GM19455 (cell line): Measurements from ENCODE around the gene THADA.
"Not testable (repeated sequence)": the region's sequence is repeated elsewhere in the genome, so short reads cannot be mapped to it uniquely, and the experiment has no call there.

Source experiments
- ATAC-seq: cut with Tn5 transposase; IDR thresholded peaks from one replicate; pipeline ENCODE4 v1.9.1; 2021; ENCODE audit not compliant: unreplicated experiment

THADA gene

DNA sequence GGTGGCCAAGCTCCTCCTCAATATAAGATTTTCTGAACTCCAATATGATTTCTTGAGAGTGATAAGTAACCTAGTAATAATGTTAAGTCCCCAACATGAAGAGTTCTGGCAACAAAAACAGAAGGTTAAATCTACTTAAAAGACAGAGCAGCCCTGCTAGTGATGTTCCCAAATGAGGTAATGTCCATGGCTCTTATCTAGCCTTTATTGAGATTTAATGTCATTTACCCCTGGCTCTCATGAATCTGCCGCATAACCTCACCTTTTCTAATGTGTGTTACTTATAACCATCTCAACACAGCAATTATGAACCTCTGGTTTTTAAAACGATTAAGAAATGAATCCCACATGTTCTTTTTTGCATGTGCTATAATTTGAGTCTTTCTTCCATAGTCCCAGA lies 201.9 kb downstream of the THADA start:
- ATAC-seq = no peak

DNA sequence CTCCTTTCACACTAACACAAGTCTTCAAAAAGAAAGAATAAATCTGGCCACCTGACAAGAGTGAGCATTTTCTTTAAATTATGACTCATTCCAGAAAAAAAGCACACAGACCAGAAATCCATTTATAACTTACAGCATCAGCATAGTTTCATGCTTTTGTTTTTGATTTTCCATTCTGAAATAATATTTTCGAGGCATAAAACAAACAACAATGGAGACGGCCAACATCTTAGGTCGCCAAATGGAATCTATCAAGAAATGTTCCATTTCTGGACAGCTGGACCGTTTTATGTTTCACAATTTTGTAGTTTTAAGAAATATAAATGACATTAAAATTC lies 204.0 kb downstream of the THADA start:
- no peak for ATAC-seq

DNA sequence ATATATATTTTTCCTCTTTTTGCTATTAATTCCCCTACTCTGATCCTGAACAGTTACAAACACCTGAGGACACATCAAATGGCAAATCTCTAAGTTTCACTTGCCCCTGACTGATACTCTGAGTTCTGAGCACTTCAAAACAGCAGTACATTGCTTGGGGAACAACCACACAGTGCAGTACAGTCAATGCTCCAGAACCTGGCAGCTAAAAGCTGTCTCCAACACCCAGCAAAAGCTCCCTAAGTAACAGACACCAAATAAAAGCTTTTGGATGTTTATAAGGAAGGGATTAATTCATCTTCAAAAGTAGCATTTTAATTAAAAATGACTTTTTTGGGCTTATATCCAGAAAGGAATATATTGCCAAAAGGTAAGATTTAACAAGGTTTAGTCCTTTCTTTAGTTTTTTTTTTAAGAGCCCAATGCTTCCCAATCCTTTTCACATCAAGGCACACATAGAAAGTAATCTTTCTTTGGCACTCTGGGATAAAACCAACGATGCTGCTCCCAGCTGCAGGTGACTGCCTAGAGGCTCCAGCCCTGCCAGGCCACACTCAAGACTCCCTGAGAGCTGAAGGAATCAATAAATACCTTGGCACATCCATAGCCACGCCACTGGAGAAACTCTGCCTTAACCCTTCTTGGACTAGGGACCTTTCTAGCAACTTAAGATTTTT lies 204.5 kb downstream of the THADA start:
- no peak for ATAC-seq

DNA sequence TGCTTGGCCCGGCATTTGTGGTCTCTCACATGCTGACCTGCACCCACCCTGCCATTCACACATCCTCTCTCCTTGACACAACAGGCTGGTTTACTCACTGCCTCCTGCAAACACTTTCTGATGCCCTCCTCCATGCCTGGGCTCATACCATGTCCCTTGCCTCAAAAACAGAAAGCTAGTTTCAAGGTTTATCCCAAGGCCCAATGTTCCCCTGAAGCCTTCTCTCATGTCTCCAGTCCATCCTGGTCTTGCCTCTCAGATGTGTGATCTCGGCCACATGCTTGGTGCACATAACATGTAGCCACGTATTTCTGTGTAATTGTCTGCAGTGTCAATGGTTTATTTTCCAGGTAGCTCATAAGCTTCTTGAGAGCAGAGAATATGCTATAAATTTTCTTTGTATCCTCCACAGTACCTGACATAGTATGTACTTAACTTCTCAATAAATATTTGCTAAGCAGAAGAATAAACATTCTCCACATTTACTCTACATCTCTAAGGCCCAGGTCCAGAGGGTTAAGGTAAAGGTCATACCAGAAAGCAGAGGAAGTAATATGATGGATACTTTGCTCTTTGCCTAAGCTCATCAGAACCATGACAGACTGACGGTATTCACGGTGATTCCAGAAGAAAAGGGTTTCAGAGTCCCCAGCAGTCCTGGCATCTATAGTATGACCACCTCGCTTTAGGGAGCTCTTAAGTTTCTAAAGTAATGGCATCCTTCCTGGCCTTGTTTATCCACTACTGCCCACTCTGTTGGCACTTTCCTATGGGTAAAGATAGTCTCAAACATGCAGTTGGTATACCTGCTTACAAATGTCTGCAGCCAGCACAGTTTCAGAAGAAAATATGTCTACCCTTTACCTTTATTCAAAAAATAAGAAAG lies 206.0 kb downstream of the THADA start:
- ATAC-seq = no peak

DNA sequence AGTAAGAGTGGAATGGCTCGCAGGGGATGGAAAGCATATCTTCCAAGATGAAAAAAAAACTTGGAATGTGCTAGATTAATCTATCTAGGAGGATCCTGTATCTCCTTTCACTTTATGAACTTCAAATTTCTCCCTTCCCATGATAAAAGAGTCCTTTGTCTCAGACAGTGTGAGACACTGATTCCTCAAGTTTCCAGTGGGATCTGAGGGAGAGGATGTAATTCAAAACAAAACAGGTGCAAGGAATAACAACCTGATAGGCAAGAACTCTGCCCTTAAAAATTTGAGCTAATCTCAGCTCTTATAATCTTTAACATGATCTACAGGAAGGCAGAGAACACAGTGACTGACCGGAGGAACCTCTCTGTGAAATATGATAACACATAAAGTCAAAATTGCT lies 207.5 kb downstream of the THADA start:
- no peak for ATAC-seq

- ATAC-seq = peak; percentile 86
These were observed 208.5 kb downstream of the THADA start for GRCh38 chr2:43387092-43388062.

- ATAC-seq = not testable (repeated sequence)
These were observed 209.2 kb downstream of the THADA start for GRCh38 chr2:43386679-43387078.

DNA sequence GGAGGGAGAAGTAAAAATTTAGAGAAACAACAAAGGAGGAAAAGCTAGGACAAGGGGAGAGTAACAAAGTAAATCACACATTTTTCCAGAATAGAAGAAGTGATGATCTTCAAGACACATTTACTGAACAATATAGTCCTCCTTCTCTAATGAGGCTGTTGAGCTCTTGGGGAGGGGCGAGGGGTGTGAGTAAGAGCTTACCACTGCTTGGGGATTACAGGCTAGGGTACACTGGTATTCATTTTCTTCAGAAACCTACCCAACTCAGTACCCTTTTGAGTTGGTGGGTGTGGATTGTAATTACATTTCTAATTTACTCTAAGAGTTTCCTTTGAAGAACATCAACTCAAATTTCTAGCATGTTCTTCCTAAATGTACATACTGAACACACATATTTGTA lies 211.7 kb downstream of the THADA start:
- ATAC-seq = no peak

DNA sequence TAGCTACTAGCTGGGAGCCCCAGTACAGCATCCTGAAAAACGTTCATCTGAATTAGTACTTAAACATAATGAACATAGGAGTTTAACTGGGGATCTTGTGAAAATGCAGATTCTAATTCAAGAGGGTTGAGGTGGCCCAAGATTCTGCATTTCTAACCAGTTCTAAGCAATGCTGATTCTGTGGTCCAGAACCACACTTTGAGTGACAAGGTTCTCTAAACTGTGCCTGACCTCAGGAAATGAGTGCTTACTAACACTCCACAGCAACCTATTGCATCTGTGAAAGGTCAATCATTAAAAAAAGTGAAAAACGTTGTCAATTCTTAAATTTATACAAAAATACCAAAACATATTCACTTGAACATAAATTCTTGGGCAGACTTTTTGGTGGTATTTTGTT lies 212.3 kb downstream of the THADA start:
- ATAC-seq = no peak

DNA sequence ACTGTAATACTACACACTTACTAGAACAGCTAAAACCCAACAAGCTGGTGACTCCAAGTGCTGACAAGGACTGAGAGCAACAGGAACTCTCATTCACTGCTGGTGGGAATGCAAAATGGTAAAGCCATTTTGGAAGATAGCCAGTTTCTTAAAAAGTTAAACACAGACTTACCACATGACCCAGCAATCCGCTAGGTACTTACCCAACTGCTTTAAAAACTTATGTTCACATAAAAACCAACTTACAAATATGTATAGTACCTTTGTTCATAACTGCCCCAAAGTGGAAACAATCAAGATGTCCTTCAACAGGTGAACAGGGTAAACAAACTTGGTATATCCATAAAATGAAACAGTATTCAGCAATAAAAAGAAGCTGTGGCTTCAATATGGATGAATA lies 216.3 kb downstream of the THADA start:
- no peak for ATAC-seq

- no peak for ATAC-seq
These were observed 218.5 kb downstream of the THADA start for GRCh38 chr2:43377327-43377726.

GRCh38 chr2:43376523-43377198 lies 219.2 kb downstream of the THADA start:
- ATAC-seq = no peak

DNA sequence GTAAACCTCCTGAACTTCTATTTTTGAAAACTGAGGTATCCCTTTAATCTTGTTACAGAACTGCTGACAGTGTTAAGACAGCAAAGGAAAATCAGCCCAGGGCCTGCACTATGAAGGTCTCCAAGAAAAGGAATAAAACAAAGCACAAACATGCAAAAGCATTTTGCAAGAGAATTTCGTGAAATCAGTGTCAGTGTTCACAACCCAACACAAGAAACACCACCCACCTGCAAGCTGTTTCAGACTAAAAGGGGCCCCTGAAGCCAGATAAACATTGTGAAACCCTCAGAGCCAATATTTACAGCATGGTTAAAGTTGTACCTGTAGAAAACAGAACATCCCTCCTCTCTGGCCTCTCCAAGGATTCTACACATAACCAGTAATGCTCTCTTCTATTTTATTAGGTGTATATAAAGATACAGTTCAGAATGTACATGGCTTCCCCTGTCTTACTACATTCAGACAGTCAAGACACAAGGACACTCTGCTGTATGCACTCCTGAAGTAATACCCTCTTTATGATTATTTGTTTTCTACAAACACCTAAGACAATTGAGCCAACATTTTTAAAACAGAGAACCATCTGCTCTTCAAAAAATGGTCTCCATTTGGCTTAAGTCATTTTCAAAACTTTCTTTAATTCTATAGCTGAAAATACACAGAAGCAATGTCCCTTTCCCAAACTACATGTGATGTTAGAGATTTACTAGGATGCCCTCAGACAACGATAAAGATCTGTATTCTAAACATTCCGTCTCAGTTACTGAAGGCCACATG lies 219.9 kb downstream of the THADA start:
- ATAC-seq = no peak

DNA sequence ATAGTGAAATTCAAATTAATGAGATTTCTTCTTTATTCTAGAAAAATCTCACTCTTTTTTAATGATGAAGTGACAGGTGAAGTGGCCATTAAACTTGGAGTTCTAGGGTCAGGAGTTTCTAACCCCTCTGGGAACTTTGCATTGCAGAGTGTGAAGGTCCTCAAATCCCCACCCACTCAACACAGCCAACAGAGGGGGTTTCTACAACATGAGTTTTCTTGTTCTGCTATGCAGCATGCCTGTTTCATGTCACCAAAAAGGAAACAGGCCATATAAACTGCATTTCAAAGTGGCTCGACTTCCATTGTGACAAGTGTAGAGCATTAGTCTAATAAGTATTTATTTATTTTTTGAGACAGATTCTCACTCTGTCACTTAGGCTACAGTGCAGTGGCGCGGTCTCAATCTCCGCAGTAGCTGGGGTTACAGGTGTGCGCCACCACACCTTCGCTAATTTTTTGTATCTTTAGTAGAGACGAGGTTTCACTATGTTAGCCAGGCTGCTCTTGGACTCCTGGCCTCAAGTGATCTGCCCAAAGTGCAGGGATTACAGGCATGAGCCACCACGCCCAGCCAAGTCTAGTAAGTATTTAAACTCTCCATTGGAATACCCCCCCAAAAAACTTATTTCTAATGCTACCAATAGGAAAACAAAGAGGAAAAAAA lies 223.3 kb downstream of the THADA start:
- ATAC-seq = no peak

DNA sequence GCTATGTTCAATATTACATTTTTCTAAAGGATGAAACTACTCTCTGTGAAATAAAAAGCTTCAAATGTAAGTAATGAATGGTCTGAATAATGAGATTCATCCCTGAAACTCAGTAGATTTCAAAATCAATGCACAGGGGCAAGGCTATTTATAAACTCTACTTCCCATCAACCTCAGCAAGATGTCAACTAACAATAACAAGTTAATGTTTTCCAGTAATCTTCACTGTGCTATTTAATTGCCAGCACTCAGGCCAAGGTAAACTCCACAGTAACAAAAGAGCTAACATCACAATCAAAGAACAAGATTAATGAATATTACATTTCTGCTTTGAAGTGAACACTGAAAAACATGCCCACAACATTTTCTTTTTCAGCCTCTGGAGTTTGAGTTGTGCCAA lies 225.1 kb downstream of the THADA start:
- ATAC-seq = no peak

GRCh38 chr2:43370146-43370545 lies 225.7 kb downstream of the THADA start:
- no peak for ATAC-seq

DNA sequence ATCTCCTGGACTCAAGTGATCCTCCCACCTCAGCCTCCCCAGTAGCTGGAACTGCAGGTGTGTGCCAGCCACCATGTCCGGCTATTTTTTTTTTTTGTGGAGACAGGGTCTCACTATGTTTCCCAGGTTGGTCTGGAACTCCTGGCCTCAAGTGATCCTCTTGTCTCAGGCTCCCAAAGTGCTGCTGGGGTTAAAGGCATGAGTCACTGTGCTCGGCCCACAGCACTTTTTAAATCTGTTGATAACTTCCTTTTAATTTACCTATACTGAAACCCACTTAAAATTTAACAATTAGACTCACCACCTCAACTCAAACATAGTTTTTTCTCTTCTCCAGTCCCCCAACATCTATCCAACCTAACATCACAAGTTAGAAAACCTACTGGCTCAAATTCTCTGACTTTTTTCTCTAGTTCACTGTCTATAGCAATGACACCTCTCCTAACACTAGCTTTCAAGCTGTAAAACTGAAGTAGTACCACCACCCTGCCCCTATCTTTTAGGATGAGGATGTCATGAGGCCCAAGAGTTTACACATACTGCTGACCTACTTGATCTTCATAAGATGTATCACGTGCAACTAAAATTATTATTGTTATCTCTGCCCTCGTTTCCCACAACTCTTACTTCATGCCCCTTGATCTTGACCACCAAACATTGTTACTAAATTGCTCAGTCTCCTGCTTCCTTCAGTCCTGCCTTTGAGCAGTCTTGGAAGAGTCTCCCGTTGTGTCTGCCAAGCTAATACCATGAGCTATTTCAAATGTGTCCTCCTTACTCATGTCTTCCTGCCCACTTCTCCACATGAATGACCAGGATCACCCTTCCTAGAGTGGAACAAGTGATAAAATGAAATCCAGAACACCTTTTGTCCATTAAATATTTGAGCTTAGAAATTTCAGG lies 227.1 kb downstream of the THADA start:
- ATAC-seq = no peak

DNA sequence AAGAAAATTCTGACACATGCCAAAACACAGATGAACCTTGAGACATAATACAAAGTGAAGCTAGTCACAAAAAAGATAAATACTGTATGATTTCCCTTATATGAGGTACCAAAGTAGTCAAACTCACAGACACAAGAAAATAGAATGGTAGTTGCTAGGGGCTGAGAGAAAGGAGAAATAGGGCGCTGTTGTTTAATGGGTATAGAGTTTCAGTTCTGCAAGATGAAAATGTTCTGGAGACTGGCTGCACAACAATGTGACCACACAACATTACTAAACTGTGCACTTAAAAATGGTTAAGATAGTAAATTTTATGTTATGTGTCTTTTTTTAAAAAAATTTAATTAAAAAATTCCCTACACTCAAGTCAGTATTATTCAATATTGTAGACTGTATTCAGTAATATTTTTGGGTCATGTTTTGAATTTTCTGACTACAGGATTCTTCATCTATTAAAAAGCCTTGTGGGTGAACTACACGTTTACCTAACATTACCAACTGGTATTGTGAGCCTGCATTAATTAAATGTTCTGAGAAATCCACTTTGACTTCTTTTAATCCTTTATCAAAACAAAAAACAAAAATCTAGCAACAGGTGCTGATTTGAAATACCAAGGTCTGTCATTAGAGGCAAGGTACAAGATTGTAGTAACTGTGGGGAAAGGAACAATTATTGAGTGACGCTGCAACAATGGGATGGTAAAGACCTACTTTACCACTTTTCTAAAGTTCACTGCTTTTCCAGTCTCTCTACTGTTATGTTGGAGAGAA lies 228.6 kb downstream of the THADA start:
- ATAC-seq = no peak
